Epithelial cell of proximal tubule (primary cell): ENCODE results near the gene MBLAC1. TPM values are rescaled to one million over a fixed set of nuclear protein-coding genes. Genes with fewer than 3 reads are reported as not detected.

ENCODE experiments used
- DNase-seq: peaks from one replicate; pipeline ENCODE4 v3.0.0-alpha.2; 2011; ENCODE audit warnings: low read depth
- H3K4me3 ChIP-seq: 2 replicates; pipeline ENCODE4 v1.5.1; 2011; ENCODE audit warnings: low read depth, mild to moderate bottlenecking, low read length
- CTCF ChIP-seq: conservative IDR thresholded peaks from 2 replicates; pipeline ENCODE4 v1.5.1; 2012; ENCODE audit warnings: low read depth, mild to moderate bottlenecking, low read length
- total RNA-seq: library from RNA; depleted of rRNA; stranded (reverse); fragments of >200 nt; gene quantifications from 2 replicates; pipeline ENCODE4 v1.2.3, GENCODE V29; 2015

The MBLAC1 gene
- total RNA-seq, 1 donor from 2014 or later = 2.6 TPM

GRCh38 chr7:100107125-100107737, 19.5 kb upstream of the MBLAC1 start:
- no peak for DNase-seq
- H3K4me3 ChIP-seq = no peak overlapping the region
- TF ChIP-seq CTCF = no peak

GRCh38 chr7:100107890-100108289, 18.9 kb upstream of the MBLAC1 start:
- no peak overlapping the region for H3K4me3 ChIP-seq
- TF ChIP-seq CTCF = no peak
- no peak for DNase-seq

GRCh38 chr7:100109521-100110163, 17.1 kb upstream of the MBLAC1 start:
- H3K4me3 ChIP-seq = no peak overlapping the region
- DNase-seq = no peak
- TF ChIP-seq CTCF = peak; percentile 28

GRCh38 chr7:100111156-100111555, 15.6 kb upstream of the MBLAC1 start:
- DNase-seq = no peak
- no peak for TF ChIP-seq CTCF
- H3K4me3 ChIP-seq = no peak overlapping the region

GRCh38 chr7:100111914-100112313, 14.9 kb upstream of the MBLAC1 start:
- DNase-seq = no peak
- no peak for TF ChIP-seq CTCF
- H3K4me3 ChIP-seq = no peak overlapping the region

- no peak for DNase-seq
- no peak overlapping the region for H3K4me3 ChIP-seq
- no peak for TF ChIP-seq CTCF
These were observed 11.7 kb upstream of the MBLAC1 start for GRCh38 chr7:100115026-100115425.
